SKM-1 (cell line): ENCODE results near the gene AKAP13.
"Not testable (repeated sequence)": the region's sequence is repeated elsewhere in the genome, so short reads cannot be mapped to it uniquely, and the experiment has no call there.

Source experiments
- DNase-seq: peaks from one replicate; lab custom pipeline; 2025; ENCODE audit not compliant: unreplicated experiment; lab: John Stamatoyannopoulos, UW

The AKAP13 gene

DNA sequence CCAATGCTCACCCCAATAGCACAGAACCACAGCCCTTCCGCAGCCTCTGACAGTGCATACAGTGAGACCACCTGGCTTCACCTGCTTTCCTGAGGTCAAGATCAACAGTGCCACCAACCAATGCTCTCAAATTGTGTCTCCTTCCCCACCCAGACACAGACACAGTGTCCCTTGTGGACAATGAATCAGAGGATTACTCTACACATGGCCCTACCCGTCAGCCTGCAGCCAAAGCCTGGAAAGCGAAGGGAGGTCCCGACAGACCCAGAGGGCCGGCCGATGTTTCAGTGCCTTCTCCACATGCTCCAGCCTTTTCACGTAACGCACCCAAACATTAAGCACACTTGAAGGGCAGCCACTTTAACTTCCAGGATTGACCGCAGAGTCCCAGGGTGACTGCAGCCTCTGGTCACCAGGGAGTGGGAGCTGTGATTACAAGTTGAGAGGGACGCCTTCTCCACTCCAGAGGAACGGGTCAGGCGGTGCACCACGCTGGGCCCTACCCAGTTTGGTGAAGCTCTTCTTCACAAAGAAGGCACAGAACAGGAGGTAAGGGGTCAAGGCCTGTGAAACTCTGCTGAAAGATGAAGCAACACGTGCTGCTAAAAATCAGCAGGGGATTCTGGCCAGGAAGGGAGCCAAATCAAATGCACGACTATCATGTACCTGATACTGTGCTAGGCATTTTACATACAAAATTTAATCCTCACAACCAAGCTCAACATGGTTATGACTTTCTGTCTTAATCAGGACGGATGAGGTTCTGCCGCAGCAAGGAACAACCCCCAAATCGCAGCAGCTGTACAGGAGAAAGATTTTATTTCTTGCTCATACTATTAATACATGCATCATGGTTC lies 397.1 kb downstream of the AKAP13 start:
- DNase-seq = no peak

DNA sequence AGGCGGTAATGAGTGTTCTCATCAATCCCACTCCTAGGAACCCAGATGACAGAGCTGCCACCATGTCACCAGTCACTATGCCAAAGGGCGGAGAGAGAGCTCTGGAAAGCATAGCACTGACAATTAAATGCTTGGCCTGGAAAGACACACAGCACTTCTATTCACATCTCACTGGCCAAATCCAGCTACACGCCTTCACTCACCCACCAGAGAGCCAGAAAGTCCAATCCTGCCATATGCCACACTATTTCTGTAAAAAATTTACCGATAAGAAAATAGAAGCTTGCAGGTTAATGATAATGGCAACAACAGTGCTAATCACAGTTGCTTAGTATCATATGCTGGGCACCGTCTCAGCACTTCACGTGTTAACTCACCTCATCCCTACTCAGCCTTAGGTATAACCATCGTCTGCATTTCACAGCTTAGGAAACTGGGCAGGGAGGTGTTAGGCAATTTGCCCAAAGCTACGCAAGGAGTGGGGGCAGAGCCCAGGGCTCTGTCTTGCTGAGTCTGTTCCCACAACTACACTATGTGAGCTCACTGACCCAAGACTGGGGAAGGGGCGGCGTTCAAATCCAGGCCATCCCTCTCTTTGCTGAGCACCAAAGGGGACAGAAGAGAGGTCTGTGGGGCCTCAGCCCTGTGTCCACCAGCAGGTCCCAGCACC lies 397.8 kb downstream of the AKAP13 start:
- no peak for DNase-seq

GRCh38 chr15:85779249-85779648 lies 398.8 kb downstream of the AKAP13 start:
- no peak for DNase-seq

DNA sequence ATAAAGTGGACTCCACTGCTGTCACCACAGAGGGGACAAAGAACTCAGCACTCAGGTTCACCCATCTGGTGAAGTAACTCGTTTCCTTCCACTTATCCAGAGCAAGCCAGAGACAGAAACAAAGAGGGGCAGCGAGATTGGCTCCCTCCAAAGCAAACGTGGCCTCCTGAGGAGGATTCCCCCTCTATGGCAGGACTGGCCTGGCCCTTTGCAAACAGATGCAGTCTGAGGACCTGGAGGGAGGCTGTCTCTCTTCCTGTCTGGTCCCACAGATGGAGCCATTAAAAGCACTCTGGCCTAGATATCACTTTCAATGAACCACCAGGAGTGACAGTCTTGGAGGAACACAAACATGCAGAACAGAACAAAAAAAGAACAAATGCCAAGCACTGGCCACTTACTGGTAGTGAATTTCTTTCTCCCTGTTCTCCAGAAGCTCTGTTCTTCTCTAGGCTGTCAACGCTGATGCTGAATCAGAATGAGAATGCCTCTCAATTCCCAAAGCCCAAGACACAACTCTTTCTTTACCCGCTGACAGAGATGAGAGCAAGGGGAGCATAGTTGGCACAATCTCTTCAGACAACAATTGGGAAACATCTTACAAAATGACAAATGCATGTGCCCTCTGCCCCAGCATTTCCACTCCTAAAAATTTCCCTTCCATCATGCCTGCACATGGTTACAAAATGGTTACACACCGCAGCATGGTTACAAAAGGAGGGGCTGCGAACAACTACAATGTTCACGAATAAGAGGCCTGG lies 400.0 kb downstream of the AKAP13 start:
- no peak for DNase-seq

- DNase-seq = no peak
Observed at GRCh38 chr15:85781099-85781498, 400.7 kb downstream of the AKAP13 start.

- DNase-seq = no peak
Observed at GRCh38 chr15:85782064-85782463, 401.7 kb downstream of the AKAP13 start.

DNA sequence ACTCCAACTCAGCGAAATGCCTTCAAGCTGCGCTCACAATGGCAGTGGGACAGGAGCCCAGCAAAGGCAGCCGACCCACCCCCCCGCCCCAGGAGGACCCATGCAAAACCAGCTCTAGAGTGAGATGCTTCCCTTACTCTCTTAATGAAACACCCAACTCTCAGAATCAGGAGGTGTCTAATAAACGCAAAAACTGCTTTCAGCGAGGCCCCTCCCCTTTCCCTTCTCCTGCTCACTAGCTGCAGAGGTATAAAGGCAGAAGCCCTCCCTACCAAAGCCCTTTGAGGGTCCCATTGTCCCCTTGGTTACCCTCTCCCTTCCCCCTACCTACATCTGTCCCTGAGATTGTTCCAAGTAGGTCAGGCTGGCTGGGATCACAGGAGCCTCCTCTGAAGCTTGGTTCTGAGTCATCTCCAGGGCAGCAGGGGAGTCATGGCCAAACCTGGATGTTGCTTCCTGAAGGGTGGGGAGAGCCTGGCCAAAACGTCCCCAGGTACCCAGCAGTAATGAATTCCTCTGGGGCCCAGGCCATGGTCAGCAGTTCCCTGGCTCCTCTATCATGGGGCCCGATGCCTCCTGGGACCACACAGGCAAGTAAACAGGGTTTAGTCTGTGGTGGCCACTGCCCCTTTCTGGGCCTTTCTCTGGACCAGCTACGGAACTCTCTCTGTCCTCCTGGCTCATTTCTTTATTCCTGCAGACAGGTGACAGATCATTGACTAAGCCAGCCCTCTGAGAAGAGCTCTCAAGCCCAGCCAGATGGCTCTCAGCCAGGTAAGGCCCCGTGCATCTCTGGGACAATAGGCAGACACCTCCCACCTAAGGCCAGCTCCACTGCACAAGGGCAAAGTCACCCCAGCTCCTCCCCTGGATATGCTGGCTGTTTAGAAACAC lies 405.7 kb downstream of the AKAP13 start:
- DNase-seq = no peak

DNA sequence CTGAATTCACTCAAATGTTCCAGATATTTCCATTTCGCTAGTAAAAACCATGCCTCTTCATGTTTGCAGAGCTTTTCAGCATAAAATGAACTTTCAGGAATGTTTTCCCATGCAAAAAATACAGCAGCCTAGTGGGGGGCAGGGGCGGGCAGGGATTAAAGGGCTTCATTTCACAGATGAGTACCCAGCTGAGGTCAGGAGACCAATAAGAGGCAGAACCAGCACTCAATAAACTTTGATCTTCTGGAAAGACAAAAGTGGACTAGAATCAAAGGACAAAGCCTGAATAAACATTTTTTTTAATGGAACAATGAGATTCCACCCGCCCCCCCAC lies 406.3 kb downstream of the AKAP13 start:
- DNase-seq = no peak

- DNase-seq = no peak
Observed at GRCh38 chr15:85788771-85789495, 408.5 kb downstream of the AKAP13 start.

- no peak for DNase-seq
Observed at GRCh38 chr15:85789496-85789875, 409.1 kb downstream of the AKAP13 start.

DNA sequence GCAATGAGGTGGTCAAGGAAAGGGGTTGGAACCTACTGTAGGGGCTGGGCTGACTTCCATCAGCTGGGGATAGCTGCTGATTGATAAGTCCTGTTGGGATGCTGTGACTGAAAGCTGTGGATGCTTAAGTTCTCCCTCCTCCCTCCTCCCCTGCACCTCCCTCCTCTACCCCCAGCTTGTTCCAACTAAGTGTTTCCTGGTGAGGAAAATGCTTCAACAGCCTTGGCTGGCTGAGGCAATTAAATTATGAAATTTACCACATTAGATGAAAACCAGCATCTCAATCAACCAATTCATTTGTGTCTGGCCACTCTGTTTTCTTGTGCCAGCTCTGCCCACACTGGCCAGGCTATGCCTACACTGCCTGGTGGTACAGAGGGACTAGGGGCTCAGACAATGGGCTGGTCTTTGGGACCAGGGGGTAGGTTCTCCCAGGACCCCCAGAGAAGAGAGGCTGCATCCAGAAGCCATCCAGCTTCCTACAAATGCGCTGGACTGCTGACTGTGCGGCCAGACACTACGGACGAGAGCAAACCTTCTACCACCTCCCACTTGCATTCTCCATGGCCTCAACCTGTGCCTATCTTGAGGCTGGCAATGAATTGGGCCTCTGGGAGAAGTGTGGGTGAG lies 411.8 kb downstream of the AKAP13 start:
- DNase-seq = no peak

DNA sequence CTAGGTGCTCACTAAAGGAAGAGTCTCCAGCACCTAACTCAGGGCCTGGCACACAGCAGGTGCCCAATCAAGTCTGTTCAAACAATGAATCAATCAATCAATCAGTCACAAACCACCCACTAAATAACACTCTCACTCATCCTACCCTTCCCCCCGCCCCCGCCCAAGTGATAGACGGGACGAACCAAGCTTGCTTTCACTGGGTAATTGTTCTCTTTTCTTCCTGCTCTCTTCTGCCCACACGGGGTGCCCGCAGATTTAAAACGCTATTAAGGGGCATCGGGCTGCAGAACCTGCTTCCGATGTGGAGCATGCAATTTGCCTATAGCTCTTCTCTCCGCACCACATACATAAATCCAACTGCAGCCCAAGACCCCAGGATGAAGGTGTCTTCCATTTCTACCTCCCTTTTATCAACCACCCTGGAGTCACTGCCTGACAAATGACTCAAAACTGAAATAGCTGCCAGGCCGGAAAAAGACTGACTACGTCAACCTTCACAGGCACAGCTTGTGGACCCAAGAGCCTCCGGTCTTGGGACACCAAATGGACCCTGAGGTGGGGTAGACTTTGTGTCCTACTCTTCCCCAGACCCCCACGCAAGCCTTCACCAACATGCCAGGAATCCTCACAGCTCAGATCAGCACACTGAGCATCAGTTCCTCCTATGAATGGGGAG lies 412.6 kb downstream of the AKAP13 start:
- DNase-seq = no peak

DNA sequence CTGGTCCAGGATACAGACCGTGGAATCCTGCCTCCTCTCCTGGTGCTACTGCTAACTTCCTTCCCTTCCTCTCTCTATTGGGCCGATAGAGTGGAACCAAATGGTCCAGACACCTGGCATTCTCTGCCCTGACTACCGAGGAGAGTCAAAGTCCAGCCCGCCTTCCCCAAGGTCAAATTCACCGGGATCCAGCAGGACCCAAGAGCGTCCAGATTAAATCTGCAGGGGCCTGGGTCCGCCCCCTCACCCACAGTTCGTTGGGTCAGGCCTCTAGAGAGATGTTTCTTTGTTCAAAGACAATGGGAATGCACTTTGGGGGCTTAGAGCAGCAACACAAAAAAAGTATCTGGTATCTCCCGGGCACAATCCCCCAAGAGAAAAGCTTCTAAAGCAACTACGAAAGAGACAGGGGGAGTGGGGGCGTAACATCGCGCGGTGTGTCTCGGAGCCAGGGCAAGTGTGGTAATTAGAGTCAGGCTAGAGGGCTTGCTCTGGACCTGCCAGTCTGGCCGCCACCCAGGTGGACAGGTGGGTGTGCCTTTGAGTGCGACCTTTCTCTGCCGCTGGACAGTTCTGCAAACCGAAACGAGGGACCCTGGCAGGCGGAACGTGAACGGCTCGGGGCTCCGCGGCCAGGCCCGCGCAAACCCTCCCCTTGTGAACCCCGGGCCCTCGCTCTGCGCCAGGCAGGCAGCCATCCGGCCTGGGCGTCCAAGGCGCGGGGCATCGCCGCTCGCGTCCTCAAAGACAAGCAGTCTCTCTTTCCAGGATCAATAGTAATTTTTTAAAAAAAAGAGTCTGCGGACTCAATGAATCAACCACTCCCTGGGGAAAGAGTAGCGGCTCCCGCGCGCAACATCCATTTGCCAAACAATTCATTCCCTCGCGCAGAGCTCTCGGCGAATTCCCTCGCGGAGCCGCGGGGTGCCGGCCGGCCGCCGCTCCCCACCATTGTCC lies 413.5 kb downstream of the AKAP13 start:
- no peak for DNase-seq

DNA sequence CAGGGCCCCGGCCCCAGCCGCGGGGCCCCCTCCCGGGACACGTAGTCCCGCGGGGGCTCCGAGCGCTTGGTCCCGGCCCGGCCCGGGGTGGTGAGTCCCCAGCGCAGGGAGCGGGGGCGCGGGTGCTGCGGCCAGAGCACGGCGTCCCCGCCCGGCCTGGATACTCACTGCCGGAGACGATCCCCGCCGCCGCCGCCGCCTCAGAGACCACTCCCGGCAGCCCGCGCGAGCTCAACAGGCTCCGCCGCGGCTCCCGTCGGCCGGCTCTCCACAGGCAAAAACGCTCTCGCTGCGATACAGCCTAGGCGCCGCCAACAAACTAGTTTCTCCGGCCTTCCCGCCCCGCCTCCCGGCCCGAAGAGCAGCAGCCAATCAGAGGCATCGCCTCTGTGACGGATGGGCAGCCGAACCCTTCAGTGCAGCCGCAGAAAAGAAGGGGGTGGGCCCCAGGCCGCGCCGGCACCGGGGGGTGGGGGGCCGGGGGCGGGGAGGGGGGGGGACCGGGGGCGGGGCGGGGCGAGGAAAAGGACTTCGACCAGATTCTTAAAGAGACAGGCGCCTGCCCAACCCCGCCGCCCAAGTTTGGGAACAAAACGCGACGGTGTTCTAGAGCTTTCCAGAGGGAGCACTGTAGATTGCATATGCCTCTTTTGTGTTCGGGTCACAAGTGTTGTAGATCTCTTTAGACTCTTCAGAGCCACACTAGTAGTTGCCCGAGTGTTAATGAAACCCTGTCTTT lies 414.4 kb downstream of the AKAP13 start, which contains the start of gene KLHL25:
Gene KLHL25, minus strand, starts transcription at position 328 of the 739 bp plus-strand sequence. CDS start 25,115 bp downstream, outside the sequence.
- DNase-seq = peak; percentile 85

GRCh38 chr15:85795337-85796305 lies 415.2 kb downstream of the AKAP13 start:
- DNase-seq = no peak

DNA sequence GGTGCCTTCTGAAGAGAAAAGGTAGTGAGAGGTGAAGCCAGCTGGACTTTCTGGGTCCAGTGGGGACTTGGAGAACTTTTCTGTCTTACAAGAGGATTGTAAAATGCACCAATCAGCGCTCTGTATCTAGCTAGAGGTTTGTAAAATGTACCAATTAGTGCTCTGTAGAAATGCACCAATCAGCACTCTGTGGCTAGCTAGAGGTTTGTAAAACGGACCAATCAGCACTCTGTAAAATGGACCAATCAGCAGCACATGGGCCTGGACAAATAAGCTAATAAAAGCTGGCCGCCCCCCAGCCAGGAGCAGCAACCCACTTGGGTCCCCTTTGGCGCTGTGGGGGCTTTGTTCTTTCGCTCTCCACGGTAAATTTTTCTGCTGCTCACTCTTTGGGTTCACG lies 416.0 kb downstream of the AKAP13 start:
- not testable (repeated sequence) for DNase-seq
